ENCODE results near the gene FAM131C.
A peak's percentile ranks its signal among the peaks of the same experiment; 100 is the strongest.

The FAM131C gene

GRCh38 chr1:16009030-16009460 is 64.4 kb downstream of the FAM131C start:
- Histone ChIP-seq H3K9ac (ENCODE audit: low read length) (peak overlapping the region; percentile 19), H3K18ac (ENCODE audit: low read depth in 1 of 2, low read length in 2 of 2) (no peak overlapping the region), H3K79me1 (replicated peaks; ENCODE audit: low read length, poor library complexity, severe bottlenecking) (no peaks in the 10 kb centered on the region), H3K14ac (ENCODE audit: low read length in 2 of 2) (no peak overlapping the region), H3K4me3 (ENCODE audit: insufficient read depth in 1 of 2, low read depth in 1 of 2, low read length in 2 of 2) (no peak overlapping the region), H2BK5ac (ENCODE audit: low read depth, low read length, poor library complexity, severe bottlenecking) (no peak overlapping the region), H3K4me2 (ENCODE audit: low read length, poor library complexity, severe bottlenecking) (no peak overlapping the region), H2AK5ac (ENCODE audit: low read length, severe bottlenecking) (no peak overlapping the region), H2BK12ac (ENCODE audit: low read length in 2 of 2) (no peak overlapping the region), H3K27me3 (ENCODE audit: control insufficient read depth in 1 of 2, insufficient read depth in 1 of 2, low read length in 2 of 2) (peaks cover 0 to 6% of the 10 kb centered on the region in 2 experiments), H3K9me3 (ENCODE audit: control insufficient read depth, low read length) (no peaks in the 10 kb centered on the region), H4K8ac (ENCODE audit: low read length) (no peak overlapping the region), H2AFZ (ENCODE audit: low read depth, low read length) (no peak overlapping the region), H3K36me3 (ENCODE audit: control insufficient read depth in 1 of 2, insufficient read depth in 2 of 2, low read depth in 1 of 2, low read length in 2 of 2) (no peaks in the 10 kb centered on the region), H3K23ac (ENCODE audit: low read length in 2 of 2) (no peak overlapping the region), H2BK15ac (ENCODE audit: low read depth, poor library complexity, severe bottlenecking) (no peak overlapping the region), H4K91ac (ENCODE audit: low read length) (no peak overlapping the region), H3K27ac (ENCODE audit: low read length, poor library complexity, severe bottlenecking) (no peak overlapping the region), H3K4ac (ENCODE audit: low read depth in 1 of 2, low read length in 2 of 2) (no peak overlapping the region), H2BK120ac (ENCODE audit: low read depth, low read length) (no peak overlapping the region), H3K4me1 (ENCODE audit: control insufficient read depth, insufficient read depth, low read depth, low read length) (peaks cover 12% of the 10 kb centered on the region)
- 0% methylated on average over 4 of the region's 4 CpGs for WGBS
- peak; percentile 78 for DNase-seq
